Hepatocyte (in vitro differentiated cells): ENCODE measurements around the gene OLFM4.

Source experiments
- CTCF ChIP-seq: fragments of 200-600 bp; sonication (generic); IDR thresholded peaks from 2 replicates; pipeline ENCODE4 v1.5.1; 2016; ENCODE audit warnings: antibody characterized with exemption, mild to moderate bottlenecking; ENCODE audit not compliant: poor library complexity
- EZH2 ChIP-seq: fragments of 200-600 bp; sonication (generic); IDR thresholded peaks from 2 replicates; pipeline ENCODE4 v1.6.1; 2016; ENCODE audit warnings: antibody characterized with exemption, mild to moderate bottlenecking, borderline replicate concordance

GRCh38 chr13:53032849-53033248, 4.2 kb downstream of the OLFM4 start:
- TF ChIP-seq CTCF (no peak), EZH2 (no peak)
